Measurements from ENCODE around the gene OAS3.

- TF ChIP-seq CTCF (conservative IDR thresholded peaks at IDR 0.05; ENCODE audit: low read depth, low read length) (peak; percentile 33; the same call in 1 of the 2 replicates), EZH2 (IDR thresholded peaks at IDR 0.05; ENCODE audit: low read length, unreplicated experiment) (no peak), EZH2phosphoT487 (IDR thresholded peaks at IDR 0.05; ENCODE audit: borderline replicate concordance, low read length) (no peak)
Measured at GRCh38 chr12:112928978-112929377, 9.3 kb upstream of the OAS3 start.
